H1 (cell line): ENCODE measurements around the gene BECN2.

ENCODE experiments used
- ASH2L ChIP-seq: fragments of 200-600, 300-600 bp; sonication (generic); IDR thresholded peaks from one replicate; pipeline ENCODE4 v1.7.1; 2017; ENCODE audit warnings: low read length
- BACH1 ChIP-seq: IDR thresholded peaks from 2 replicates; pipeline ENCODE4 v1.6.1; 2012; ENCODE audit warnings: low read length, improper control_type of control experiment
- CTCF ChIP-seq, 3 experiments: IDR thresholded peaks; 1 replicate in 2 of 3; 2 replicates in 1 of 3; pipeline versions ENCODE4 v1.5.1 to v1.6.1; 2011; ENCODE audit warnings: low read length in 3 of 3, mild to moderate bottlenecking in 3 of 3, inconsistent platforms in 2 of 3, low read depth in 1 of 3, moderate library complexity in 1 of 3; ENCODE audit not compliant: insufficient read depth in 1 of 3; ENCODE audit errors: control extremely low read depth in 1 of 3
- EP300 ChIP-seq, 2 experiments: IDR thresholded peaks; 1 replicate in 1 of 2; 2 replicates in 1 of 2; pipeline ENCODE4 v1.6.1; 2011 to 2012; ENCODE audit warnings: low read depth in 2 of 2, low read length in 2 of 2, mild to moderate bottlenecking in 2 of 2, borderline replicate concordance in 1 of 2, inconsistent platforms in 1 of 2, moderate library complexity in 1 of 2
- KDM1A ChIP-seq: fragments of 200-600, 300-600 bp; sonication (generic); IDR thresholded peaks from 2 replicates; pipeline ENCODE4 v1.7.1; 2016; ENCODE audit warnings: mild to moderate bottlenecking, low read length, borderline replicate concordance
- MAFK ChIP-seq: IDR thresholded peaks from 2 replicates; pipeline ENCODE4 v1.6.1; 2012; ENCODE audit warnings: low read depth, mild to moderate bottlenecking, improper control_type of control experiment, low read length
- MAX ChIP-seq: IDR thresholded peaks from 2 replicates; pipeline ENCODE4 v1.6.1; 2012; ENCODE audit warnings: inconsistent platforms
- POLR2A ChIP-seq, 2 experiments: IDR thresholded peaks; 1 replicate in 1 of 2; 2 replicates in 1 of 2; pipeline ENCODE4 v1.6.1; 2011; ENCODE audit warnings: low read depth in 2 of 2, low read length in 2 of 2, mild to moderate bottlenecking in 2 of 2; ENCODE audit errors: control extremely low read depth in 1 of 2
- POLR2AphosphoS5 ChIP-seq: IDR thresholded peaks from 2 replicates; pipeline ENCODE4 v1.6.1; 2011; ENCODE audit warnings: low read depth, low read length
- RFX5 ChIP-seq: IDR thresholded peaks from 2 replicates; pipeline ENCODE4 v1.6.1; 2011; ENCODE audit warnings: low read depth, low read length, improper control_type of control experiment, borderline replicate concordance
- TBP ChIP-seq: IDR thresholded peaks from 2 replicates; pipeline ENCODE4 v1.6.1; 2011; ENCODE audit warnings: low read depth, low read length, improper control_type of control experiment

- TF ChIP-seq RFX5, result no peak
- no peak for TF ChIP-seq TBP
- TF ChIP-seq MAFK, result no peak
- no peak for TF ChIP-seq CTCF (IDR thresholded peaks at IDR 0.05; ENCODE audit: control extremely low read depth in 1 of 3, insufficient read depth in 1 of 3, low read depth in 1 of 3, low read length in 3 of 3)
- no peak for TF ChIP-seq POLR2A (IDR thresholded peaks at IDR 0.05; ENCODE audit: control extremely low read depth in 1 of 2, low read depth in 2 of 2, low read length in 2 of 2)
- TF ChIP-seq KDM1A, result no peak
- TF ChIP-seq POLR2AphosphoS5, result no peak
- TF ChIP-seq BACH1, result no peak
- TF ChIP-seq EP300 (IDR thresholded peaks at IDR 0.05; ENCODE audit: borderline replicate concordance in 1 of 2, low read depth in 2 of 2, low read length in 2 of 2), result no peak
- no peak for TF ChIP-seq ASH2L
- TF ChIP-seq MAX, result no peak
Observed at GRCh38 chr1:241924080-241924808, 33.3 kb upstream of the BECN2 start.
